ENCODE measurements around the gene RPS27.
A peak's percentile ranks its signal among the peaks of the same experiment; 100 is the strongest.

RPS27 gene

GRCh38 chr1:153990468-153991150, at the start of gene RPS27:
TSS of gene RPS27 (plus strand) at chr1:153990762. CDS start at chr1:153990797, 35 bp downstream.
- peak; percentile 97 for DNase-seq (ENCODE audit: low spot score)

DNA sequence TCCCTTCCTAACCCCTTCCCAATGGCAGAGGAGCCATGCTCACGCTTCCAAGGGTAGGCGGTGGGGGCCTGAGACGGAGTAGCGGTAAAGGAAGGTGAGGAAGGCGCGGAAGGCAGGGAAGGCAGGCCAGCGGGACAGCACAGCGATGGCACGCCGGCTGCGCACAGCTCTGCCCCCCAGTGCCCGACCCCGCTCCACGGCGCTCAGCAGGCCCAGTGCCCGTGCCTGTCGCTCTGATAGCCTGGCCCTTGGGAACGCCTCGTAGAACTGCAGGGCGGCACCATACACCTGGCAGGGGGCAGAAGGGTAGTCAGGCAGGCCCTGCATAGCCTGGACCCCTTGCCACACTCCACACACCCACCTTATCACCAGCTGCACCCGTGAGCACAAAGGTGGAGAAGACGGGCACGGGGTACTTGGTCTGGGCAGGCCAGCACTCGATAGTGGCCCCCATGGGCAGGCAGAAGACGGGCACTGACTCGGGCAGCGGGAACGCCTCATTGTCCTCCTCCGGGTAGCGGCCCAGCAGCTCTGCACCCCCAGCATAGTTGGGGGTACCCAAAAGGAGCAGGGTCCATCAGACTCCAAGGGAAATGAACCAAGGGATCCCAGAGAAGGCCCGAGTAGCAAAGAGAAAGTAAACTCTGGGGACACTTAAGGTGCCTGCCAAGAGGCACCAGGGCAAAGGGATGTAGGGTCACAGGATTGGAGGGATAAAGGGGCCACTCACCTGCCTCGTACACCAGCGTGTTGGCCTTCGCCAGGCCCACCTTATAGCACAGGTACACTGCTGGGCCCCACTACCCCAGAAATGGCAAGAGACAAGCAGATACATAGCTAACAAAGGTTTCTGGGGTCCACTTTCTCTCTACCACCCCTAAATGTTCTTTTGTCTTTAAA, 48.5 kb upstream of the RPS27 start:
- no peak for DNase-seq (ENCODE audit: low spot score)

DNA sequence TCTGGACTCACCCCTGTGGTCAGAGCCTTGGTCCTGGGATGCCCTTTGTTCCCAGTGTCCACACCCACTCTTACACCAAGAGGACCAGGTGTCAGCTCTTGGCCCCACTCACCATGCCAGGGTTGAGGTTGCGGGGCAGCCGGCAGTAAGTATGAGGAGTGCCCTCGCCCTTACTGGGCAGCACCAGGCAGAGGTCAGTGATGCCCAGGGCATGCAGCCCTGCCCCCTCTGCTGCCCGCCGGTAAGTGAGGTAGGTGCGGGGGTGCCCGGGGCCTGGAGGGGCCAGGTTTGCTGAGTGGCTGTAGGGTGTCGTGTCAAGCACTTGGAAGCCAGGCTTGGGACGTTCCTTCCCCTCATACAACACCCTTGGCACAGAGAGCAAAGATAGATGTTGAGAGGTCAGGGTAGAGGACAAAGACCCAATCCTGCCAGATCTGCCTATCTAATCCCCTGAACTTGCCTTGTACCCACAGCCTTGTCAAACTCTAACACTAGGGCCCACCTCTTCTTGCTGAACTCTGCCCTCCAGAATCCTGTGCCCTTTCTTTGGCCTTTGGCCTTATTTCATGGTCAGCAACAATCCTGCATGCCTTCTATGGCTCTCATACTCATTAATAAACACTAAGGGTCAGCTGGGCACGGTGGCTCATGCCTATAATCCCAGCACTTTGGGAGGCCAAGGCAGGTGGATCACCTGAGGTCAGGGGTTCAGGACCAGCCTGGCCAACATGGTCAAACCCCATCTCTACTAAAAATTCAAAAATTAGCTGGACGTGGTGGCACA, 47.6 kb upstream of the RPS27 start:
- no peak for DNase-seq (ENCODE audit: low spot score)

GRCh38 chr1:153944005-153944826, 46.3 kb upstream of the RPS27 start:
- DNase-seq (ENCODE audit: low spot score), result no peak

GRCh38 chr1:153944827-153945117, 45.8 kb upstream of the RPS27 start:
- DNase-seq (ENCODE audit: low spot score), result no peak

GRCh38 chr1:153945131-153945794, 45.3 kb upstream of the RPS27 start:
- DNase-seq (ENCODE audit: low spot score), result no peak

DNA sequence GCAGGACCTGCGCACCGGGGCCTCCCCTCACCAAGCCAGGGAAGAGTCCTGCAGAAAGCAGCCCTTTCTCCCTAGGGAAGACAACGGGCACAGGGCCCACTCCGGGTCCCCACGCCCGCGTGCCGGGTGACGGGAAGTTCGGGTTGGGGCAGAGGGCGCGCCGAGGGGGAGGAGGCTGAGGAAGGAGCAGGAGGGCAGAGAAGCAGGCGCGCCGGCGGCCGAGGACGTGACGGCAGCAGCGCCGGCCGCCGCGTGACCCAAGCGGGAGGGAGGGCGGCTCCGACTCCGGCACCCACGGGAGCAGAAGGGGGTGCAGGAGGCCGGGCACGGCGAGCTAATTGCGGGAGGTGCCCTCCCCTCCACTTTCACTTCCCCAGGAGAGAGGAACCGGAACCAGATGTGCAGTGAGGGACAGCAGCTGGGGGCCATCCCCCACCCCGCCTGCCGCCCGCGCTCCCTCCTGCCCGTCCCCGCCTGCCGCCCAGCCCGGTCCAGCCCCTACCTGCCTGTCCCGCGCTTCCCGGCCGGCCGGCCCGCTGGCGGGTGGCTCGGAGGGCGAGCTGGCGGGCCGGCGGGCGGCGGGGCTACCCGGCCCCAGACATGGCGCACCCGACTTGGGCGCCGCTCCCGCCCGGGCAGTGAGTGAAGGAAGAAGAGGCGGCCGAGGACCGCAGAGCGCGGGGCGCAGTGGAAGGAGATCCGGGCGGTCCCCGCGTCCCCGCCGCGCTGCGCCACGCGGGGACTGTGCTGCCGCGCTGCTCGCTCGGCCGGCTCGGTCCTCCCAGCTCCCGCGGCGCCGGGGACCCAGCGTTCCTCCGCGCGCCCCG, 44.6 kb upstream of the RPS27 start:
- no peak for DNase-seq (ENCODE audit: low spot score)

- peak; percentile 70 for DNase-seq (ENCODE audit: low spot score)
Measured at GRCh38 chr1:153946622-153947241, 43.8 kb upstream of the RPS27 start, which contains the start of gene DENND4B. TSS of gene DENND4B (minus strand) at chr1:153946718. CDS start at chr1:153944374, 2,344 bp downstream.

DNA sequence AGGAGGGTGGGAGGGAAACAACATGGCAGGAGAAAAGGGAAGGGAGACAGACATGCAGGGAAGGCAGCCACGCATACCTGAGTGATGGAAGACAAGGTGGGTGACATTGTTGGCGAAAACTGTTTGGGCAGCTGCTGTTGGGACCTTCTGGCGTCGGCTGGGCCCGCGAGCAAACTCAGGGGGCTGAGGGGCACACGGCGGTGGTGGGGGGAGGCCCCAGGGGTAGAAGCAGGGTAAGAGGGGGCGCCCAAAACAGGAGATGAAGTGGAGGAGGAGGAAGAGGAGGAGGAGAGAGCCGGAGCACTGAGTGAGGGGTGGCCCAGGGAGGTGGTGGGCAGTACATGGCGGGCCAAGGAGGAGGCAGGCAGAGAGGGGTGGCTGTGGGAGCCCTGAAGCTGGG, 39.4 kb upstream of the RPS27 start:
- DNase-seq (ENCODE audit: low spot score), result no peak

DNA sequence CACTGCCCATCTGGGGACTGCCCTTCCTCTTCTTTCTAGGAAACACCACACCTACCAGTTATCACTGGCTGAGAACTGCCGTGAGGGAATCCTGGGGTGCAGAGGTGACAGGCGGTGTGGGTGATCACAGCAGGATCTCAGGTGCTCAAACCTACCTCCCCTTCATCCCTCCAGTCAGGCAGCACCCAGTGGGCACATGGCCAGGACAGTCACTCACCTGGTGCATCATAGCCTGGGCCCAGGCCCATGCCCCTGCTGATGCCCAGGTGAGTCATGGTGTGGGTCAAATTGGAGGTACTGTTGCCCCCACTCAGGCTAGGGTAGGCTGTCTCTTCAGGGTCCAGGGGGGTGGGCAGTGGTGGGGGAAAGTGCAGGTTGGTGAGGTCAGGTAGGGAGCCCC, 38.8 kb upstream of the RPS27 start:
- DNase-seq (ENCODE audit: low spot score), result no peak

- no peak for DNase-seq (ENCODE audit: low spot score)
Measured at GRCh38 chr1:153953859-153954365, 36.6 kb upstream of the RPS27 start.

GRCh38 chr1:153954826-153955225, 35.7 kb upstream of the RPS27 start:
- no peak for DNase-seq (ENCODE audit: low spot score)

DNA sequence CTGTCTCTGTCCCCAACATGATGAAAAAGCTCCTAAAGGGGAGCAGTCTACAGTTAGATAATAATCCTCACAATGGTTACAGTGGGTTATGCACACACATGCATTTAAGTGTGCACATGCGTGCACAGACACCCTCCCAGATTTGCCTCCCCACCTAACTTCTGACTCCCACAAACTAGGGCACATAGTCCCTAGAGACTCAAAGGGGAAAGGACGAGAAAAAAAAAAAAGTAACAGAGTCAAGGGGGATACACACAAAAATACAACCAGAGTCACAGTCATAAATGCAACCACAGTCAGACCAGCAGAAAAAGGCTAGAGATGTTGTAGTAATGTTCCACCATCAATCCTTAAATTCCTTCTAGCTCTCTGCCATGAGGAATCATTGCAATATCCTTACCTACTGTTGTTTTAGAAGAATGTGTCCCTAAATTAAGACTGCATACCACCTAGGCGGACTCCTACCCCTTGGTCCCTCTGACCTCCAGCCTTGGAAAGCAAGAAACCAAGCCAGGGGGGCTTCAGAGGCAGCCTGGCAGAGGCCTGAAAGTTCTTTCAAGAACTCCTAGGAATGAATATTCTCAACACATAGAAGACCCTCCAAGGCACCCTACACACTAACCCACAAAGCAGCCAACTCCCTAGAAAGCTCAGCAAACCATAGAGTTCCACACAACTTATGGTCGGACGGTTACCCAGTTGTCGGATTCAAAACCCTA, 33.4 kb upstream of the RPS27 start:
- no peak for DNase-seq (ENCODE audit: low spot score)

DNA sequence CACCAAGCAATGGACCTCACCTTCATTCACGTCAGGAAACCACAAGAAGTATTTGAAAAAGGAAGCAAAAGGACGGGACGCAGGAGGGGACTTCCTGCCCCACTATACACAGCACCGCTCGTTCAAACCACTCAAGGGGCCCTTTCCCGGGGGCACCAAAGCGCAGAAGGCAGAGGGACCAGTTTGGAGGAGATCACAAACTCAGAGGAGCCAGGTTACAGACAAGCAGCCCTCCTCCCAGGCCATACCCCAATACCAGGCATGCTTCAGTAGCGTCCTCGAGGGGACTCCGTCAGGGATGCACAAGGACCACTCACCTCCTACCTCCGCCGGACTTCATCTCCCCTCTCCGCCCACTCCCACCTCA, 32.8 kb upstream of the RPS27 start:
- no peak for DNase-seq (ENCODE audit: low spot score)

- peak; percentile 95 for DNase-seq (ENCODE audit: low spot score)
Measured at GRCh38 chr1:153958111-153958960, 32.2 kb upstream of the RPS27 start, which contains the start of gene CRTC2. TSS of gene CRTC2 (minus strand) at chr1:153958612. CDS start at chr1:153958497, 115 bp downstream.

DNA sequence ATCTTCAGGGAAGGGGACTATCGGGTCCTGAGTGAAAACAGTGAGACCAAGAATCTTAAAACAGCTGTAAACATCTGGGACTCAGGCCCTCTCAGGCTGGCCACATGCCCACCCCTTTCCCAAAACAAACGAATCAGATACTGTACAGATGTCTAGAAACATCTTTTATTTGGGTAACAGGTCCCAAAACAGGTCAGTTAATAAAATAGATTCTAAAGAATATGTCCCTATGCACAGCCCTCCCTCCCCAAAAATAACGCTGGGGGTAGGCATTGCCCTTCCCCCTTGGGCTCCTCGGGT, 31.7 kb upstream of the RPS27 start:
- DNase-seq (ENCODE audit: low spot score), result no peak

- DNase-seq (ENCODE audit: low spot score), result no peak
Measured at GRCh38 chr1:153959454-153959853, 31.1 kb upstream of the RPS27 start.

DNA sequence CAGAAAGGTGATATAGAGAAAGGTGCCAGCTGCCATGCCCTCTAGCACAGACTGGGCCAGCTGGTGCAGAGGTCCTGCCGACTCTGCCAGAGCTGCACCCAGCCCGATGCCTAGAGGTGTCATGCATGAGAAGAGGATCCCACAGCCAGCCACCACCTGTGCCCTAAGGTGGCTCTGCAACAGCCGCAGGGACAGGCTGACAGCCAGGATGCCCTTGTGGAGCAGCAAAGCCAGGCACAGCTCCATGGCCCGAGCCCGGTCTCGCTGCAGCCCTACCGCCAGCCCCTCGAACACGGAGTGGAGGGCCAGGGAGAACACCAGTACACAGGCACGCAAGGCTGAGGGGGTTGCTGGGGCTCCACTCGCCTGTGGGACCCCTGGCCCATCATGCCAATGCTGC, 30.4 kb upstream of the RPS27 start:
- no peak for DNase-seq (ENCODE audit: low spot score)

Data from kidney capillary endothelial cell (primary cell).